GM04503 (cell line): ENCODE measurements around the gene KLHL41.

Experiments
- DNase-seq: peaks from one replicate; pipeline ENCODE4 v3.0.0-alpha.2; 2012; ENCODE audit warnings: low read depth

Gene KLHL41

DNA sequence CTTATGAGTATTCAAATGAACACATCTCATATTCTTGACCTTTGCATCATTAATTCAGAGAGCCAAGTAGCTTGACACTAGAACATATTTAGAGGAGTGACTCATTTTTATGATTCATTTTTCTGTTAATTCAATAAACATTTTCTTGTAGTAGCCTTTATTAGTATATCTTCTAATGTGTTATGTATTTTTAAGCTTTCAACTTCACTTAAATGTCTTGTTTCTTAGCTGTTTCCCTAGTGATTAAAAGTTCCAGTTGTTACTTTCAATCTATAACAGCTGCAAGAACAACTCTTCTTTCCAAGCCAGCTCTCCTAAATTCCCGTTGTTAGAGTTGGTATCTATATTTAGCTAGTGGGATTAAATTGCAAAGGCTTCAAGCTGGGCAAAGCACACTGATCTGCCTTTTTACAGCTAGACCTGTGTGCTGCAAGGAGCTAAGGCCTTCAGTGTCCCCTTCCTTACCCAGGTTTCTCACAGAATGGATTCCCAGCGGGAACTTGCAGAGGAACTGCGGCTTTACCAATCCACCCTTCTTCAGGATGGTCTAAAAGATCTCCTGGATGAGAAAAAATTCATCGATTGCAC lies at the start of gene KLHL41:
Gene KLHL41 (plus strand): TSS at position 405 of the 588 bp plus-strand sequence. CDS start 77 bp downstream, at position 482.
- DNase-seq = peak; percentile 3

DNA sequence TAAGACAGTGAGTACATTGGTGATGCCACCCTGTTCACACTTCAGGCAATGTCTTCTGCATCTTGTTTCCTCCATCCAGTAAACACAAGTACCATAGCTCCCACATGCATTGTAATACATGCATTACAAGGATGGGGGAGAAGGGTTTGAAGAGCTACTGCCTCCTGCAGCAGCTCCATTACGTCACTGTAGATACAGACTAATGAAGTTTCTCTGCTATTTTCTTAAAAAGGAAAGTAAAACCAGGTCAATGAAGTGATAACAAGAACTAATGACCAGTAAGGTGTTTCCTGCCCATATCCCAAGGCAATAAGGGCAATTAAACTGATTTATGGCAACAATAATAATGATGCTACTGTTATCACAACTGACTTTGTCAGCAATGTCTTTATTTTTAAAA lies 48.4 kb upstream of the KLHL41 start:
- DNase-seq = no peak

DNA sequence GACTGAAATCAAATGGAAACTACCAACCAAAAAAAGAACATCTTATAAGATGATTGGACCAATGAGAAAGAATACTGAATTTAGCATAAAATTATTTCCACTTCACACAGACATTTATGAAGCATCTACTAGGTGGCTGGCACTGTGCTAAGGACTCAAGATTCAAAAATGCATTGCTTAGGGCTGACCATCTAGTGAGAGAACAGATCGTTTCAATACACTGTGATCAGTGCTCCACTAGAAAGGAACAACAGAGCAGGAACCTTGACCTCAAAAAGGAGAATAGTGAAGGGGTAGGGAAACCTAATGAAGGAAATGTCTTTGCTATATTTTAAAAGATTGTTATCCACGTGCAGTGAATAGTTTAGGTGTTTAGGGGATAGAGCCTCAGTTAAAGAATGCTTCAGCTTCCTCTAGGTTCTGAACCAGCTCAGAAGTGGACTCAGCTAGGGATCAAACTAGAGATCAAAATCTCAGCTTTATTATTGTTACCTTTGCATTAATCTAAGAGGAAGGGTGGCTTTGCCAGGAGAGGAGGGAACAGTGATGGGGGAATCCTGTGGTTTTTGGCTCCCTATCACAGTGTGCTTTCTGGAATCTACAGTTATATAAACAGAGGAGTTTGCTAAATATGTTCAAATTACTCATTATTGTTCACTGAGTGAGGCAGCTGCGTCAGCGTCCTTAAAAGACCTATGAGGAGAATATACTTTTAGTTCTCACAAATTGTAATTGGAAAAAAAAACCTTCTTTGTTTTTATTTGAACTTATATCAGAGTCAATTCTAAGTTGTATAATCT lies 46.4 kb upstream of the KLHL41 start:
- peak; percentile 55 for DNase-seq

DNA sequence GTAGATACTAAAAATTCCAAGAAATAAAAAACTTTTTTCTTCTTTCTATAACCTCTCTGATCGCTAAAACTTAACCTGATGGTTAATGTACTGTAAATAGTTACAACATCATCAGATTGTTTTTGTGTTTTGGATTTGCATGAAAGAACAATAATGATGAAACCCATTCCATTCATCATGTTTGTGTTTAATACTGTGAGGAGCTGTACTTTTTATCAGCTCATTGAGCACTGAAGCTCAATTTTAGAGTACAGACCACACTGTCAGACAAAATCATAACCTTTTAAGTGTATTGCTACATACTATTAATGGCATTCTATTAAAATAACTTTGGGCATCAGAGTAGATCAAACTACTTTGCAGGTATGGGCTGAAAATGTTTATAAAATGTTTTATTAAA lies 45.0 kb upstream of the KLHL41 start:
- DNase-seq = no peak

DNA sequence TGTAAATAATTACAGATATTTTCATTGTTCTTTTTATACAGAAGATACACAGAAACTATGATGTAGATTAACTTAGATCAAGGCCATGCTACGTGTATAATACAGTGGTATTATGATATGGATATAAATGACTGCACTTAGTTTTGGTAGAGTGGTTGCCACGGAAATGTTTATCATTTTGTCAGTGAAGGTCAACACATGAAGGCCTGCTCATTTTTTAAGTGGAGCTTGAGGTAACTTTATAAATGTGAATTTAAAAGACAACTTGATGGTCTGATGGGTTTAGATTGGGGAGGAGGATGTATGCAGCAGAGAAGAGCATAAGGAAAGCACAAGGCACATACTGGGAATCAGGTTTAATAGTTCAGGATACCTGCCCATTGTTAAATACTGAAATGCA lies 44.6 kb upstream of the KLHL41 start:
- DNase-seq = no peak

DNA sequence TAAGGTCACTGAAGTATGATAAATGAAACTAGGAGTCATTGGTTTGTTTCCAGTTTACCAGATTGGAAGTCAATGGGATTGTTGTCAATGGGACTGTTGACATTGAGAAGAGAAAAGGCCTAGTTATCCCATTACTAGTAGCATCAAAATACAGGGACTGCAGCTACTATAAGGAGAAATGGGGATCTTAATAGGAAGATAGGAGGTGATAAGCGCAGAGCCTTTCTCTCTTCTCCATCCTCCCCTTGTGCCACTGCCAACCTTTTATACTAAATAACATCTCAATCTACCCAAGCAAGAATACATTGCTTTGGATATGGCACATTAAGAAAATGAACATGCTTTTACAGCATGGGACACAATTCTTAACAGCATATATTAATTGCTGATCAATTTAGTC lies 40.7 kb upstream of the KLHL41 start:
- DNase-seq = no peak

DNA sequence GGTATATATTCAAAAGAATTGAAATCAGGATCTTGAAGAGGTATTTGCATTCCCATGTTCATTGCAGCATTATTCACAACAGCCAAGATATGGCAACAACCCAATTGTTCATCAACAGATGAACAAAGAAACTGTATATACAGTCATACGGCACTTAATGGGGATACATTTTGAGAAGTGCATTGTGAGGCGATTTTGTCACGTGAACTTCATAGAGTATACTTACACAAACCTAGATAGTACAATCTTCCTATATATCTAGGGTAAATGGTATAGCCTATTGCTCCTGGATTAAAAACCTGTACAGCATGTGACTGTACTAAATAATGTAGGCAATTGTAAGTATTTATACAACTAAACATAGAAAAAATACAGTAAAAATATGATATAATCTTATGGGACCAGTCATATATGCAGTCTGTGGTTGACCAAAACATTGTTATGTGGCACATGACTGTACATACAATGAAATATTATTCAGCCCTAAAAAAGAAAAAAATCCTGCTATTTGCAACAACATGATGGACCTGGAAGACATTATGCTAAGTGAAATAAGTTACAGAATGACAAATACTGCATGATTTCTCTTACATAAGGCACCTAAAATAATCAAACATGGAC lies 39.4 kb upstream of the KLHL41 start:
- DNase-seq = no peak

DNA sequence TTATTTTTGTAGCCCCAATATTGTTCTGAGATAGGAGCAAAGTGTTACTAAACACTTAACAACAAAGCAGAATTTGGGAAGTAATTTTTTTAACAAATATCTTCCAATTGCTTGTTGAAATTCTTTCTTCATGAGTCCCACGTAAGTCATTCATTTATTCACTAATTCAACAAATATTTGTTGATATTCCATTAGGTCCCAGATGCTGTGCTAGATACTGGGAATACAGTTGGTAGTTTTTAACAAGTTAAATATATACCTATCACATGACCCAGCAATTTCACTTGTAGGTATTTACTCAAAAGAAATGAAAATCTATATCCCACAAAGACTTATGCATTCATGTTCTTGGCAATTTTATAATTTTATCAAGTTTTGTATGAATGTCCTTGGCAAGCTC lies 37.3 kb upstream of the KLHL41 start:
- DNase-seq = no peak

DNA sequence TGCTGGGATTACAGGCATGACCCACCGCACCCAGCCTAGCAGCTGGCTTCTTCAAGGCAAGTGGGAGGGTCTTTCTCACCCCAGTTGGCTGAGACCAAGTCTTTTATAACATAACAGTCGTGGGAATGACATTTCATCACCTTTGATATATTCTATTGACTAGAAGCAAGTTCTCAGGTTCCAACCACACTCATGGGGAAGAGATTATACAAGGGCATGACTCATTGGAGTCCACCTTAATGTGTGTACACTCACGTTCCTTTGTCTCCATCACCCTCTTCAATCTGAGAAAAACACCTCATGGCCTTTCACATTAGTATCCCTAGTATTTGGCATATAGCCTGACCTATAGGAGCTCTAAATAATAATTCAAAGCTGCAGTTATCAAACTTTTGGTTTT lies 33.0 kb upstream of the KLHL41 start:
- no peak for DNase-seq

DNA sequence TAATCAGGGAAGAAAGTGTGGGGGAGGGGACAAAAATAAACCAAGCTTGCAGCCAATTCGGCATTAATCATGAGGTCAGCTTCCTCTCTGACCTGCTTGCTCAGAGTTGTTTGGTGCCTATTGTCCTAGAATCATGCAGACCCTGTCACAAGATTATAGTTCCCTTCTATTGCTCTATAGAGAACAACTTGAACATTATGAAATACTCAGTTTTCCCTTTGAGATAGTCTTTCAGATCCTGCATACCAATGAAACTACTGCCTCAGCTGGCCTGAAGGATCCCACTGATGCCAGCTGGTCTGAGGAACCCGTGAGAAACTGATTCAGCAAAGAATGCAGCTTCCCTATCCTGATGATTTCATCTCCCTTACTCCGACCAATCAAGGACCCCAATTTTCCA lies 31.2 kb upstream of the KLHL41 start:
- no peak for DNase-seq

DNA sequence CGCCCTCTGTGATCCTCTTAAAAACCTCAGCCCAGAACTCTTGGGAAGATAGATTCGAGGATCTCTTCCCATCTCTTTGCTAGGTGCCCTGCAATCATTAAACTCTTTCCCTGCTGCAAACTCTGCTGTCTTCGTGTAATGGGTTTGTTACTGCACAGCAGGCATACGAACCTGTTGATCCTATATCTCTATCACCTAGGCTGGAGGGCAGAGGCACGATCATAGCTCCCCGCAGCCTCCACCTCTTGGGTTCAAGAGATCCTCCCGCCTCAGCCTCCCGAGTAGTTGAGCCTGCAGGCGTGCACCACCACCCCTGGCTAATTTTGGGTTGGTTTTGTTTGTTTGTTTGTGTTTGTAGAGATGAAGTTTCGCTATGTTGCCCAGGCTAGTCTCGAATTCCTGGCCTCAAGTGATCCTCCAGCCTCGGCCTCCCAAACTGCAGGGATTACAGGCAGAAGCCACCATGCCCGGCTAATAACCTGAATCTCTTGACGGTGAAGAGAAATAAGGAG lies 30.7 kb upstream of the KLHL41 start:
- no peak for DNase-seq

DNA sequence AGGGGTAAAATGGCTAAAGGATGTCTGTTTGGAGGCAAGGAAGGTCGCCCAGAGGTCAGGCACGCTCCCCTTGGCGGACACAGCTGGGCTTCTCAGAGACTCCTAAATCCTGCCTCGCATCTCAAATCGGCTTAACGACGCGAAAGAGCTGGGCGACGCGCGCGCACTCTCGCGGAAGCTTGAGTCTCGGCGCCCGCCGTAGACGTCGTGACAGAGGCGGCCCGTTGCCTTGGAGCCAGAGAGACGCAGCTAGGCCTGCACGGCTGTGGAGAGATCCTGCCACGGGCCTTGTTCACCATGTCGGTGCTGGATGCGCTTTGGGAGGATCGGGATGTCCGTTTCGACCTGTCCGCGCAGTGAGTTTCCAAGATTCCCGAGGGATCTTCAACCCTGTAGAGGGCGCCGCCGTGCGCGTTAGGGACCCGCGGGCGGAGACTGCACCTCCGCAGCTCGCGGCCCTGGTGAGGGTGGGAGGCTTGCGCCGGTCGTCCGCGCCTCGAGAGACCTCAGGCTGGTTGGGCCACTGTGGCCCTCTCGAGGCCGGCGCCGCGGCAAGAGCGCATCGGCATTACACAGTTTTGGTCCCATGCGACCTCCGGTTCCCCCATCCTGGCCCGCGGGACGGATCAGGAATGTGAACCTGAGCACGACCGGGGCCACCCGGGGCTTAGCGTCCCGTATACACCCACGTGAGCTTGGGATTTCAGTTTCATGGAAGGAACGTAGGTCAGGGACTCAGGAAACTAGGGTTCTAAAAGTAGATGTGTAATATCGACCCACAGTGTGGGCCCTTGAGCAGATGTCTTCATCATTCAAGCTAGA lies 30.0 kb upstream of the KLHL41 start, which contains the start of gene BBS5:
Gene BBS5 (plus strand): TSS at position 238 of the 822 bp plus-strand sequence. CDS start 60 bp downstream, at position 298.
- peak; percentile 54 for DNase-seq

DNA sequence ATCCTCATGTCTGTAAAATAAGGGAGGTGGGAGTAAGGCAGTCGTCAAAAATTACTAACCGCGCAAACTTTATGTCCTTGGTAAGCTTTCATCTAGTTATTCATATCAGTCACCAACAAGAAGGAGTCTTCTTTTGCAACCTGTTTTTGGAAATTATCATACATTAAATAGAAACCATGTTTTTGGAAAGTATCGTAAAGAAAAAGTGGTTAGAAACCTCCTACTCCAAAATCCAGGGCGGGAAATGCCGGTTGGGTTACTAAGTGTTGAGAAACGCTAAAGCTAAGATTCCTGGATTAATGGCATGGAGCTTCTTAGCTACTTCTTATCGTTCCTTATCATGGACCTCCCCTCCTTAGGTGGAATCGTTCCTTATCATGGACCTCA lies 29.4 kb upstream of the KLHL41 start:
- DNase-seq = no peak

DNA sequence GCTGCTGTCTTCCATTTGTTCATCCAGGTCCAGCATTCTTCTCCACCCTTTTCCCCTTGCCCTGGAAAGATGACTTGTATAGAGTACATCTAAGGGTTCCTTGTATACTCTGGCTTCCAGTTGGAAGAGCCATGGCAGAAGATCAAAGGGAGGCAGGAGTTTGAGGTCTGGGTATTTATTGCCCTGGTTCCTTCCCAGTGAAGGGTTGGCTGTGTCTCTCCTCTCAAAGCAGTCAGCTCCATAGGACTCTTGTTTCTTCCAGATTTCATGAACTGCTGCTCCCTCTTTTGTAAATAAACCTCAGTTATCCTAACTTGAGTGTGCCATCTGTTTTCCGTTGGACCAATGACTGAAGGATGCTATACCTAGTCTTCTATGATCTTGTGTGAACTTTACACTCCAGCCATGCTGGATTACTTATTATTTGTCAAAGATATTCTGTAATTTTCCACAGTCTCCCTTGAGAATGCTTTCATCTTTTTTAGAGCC lies 23.8 kb upstream of the KLHL41 start:
- DNase-seq = no peak

DNA sequence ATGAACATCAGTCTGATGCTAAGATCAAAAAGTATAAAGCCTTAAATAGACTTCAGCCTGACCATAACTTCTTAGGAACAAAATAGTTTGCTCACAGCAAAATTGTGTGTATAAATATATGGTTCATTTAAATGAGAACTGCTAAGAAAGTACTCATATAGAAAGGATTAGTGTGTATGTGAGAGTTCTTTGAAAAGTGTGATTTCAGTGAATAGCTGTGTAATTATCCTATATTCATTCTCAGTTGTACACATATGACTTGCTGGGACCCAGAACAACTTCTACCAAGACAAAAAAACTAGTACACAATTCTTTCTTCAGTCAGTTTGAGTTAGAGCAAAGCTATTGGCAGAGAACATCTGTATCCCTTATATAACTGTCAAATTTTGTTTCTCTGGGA lies 23.0 kb upstream of the KLHL41 start:
- no peak for DNase-seq

DNA sequence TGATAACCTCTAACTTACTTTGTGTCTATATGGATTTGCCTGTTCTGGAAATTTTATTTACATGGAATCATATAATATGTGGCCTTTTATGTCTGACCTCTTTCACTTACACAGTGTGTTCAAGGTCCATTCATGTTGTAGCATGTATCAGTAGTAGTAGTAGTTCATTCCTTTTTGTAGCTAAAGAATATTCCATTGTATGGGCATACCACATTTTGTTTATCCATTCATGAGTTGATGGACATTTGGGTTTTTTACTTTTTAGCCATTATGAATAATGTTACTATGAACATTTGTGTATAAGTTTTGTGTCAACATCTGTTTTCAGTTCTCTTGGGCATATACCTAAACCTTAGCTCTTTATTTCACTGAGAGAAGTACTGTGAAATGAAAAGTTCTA lies 18.7 kb upstream of the KLHL41 start:
- DNase-seq = no peak

DNA sequence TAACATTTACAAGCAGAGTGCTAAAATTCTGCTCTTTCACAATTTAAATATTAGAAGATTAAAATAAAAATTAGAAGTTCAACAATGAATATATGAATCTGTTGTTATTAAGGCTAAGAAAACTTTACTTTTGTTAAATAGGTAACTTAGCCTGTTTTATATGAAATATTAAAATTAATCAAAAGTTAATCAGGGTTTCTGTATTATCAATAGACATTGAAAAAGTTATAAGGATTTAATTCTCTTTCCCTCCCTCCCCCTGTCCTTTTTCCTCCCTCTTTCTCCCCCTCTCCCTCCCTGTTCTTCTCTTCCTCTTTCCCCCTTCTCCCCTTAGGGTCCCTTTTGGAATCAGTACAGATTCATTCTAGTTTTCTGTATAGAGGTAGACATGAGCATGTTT lies 18.1 kb upstream of the KLHL41 start:
- no peak for DNase-seq

DNA sequence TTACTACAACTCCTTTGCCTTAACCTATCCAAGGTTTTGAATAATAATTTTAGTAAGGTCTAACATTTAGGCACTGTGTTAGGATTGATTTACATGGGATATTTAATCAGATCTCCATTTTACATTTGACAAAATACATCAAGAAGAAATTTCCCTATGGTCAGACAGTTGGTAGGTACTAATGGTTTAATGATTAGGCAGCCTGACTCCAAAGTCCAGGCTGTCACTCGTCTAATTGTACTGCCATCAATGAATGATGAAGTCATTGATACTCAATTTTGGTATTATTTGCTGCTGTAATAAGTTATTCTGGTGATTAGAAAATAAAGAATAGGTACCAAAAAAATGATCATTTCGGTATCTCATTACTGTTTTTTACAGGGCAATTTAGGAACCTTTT lies 16.1 kb upstream of the KLHL41 start:
- DNase-seq = no peak

DNA sequence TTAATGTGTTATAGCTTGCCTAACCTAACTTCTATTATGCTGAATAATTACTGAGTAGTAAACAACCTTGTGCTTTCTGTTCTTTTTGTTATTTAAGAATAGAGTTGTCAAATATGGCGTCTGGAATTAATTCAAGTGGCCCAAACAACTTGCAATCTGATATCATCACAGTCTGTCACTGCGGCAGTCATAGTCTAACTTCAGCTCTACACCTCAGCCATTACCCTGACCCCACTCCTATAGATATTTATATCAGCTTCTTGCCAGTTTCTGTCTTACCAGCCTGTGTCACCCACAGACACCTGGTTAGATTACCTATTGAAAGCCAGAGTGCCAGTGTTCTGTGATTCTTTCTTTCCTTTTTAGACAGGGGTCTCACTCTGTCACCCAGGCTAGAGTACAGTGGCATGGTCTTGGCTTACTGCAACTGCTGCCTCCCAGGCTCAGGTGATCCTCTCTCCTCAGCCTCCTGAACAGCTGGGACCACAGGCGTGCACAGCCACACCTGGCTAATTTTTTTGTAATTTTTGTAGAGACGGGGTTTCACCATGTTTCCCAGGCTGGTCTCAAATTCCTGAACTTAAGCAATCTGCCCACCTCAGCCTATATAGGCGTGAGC lies 14.1 kb upstream of the KLHL41 start:
- no peak for DNase-seq

DNA sequence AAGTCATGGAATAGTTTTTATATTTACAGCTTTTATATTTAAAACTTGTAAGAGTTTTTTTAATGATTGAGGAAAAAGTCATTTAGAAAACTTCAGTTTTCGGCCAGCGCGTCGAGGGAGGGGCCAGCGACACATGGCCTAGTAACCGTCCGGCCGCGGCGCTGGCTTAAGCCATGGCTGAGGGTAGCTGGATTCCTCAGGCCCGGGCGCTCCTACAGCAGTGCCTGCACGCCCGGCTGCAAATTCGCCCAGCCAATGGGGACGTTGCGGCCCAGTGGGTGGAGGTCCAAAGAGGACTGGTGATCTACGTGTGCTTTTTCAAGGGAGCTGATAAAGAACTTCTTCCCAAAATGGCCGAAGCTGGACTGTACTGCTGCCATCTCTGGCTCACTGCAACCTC lies 4.9 kb upstream of the KLHL41 start:
- DNase-seq = no peak

DNA sequence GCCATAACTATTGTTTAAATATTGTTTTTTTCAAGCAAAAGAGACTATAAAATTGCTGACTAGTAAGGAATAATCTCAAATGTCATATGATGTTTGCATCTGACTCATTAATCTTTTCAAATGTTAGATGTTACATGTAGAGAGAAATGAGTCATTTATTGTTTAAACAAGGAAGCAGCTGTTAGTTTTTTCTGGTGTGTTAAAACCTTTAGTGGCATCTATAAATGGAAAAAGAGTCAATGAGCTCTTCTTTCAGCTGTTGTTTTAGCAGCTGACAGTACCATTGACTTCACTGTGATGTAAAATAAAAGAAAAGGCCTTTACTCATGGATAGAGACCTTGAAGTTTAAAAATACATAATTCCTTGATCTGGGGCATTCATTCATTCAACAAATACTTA lies 1.8 kb upstream of the KLHL41 start:
- peak; percentile 5 for DNase-seq

DNA sequence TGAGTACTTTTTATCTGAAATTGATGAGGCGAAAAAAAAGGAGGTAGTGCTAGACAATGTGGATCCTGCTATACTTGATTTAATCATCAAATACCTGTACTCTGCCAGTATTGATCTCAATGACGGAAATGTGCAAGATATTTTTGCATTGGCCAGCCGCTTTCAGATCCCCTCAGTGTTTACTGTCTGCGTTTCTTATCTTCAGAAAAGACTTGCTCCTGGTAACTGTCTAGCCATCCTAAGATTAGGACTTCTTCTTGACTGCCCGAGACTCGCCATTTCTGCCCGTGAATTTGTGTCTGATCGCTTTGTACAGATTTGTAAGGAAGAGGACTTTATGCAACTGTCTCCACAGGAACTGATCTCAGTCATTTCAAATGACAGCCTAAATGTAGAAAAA lies 453 bp downstream of the KLHL41 start:
- DNase-seq = no peak
